Mucosa of descending colon (tissue), 3 donors: ENCODE measurements around the gene PDGFA. TPM values are rescaled to one million over a fixed set of nuclear protein-coding genes. Genes with fewer than 3 reads are reported as not detected.
A peak's percentile ranks its signal among the peaks of the same experiment; 100 is the strongest.

Source experiments
- ATAC-seq: fragments of 200-7000 bp; cut with Tn5 transposase; one replicate; pipeline ENCODE4 v1.9.1; 2020; ENCODE audit warnings: mild to moderate bottlenecking, moderate library complexity
- DNase-seq, 3 donors: peaks; one replicate each; pipeline ENCODE4 v3.0.0-alpha.2; 2020
- H3K36me3 ChIP-seq: fragments of 200-600 bp; one replicate; pipeline ENCODE4 v1.8.0; 2021; ENCODE audit warnings: low read depth, mild to moderate bottlenecking
- H3K4me1 ChIP-seq: fragments of 200-600 bp; one replicate; pipeline ENCODE4 v1.8.0; 2021; ENCODE audit warnings: low read depth, mild to moderate bottlenecking
- H3K4me3 ChIP-seq: fragments of 200-600 bp; one replicate; pipeline ENCODE4 v1.8.0; 2021; ENCODE audit warnings: mild to moderate bottlenecking
- H3K9me3 ChIP-seq: fragments of 200-600 bp; one replicate; pipeline ENCODE4 v1.8.0; 2021; ENCODE audit warnings: mild to moderate bottlenecking
- CTCF ChIP-seq: fragments of 200-600 bp; IDR thresholded peaks from one replicate; pipeline ENCODE4 v1.8.0; 2022; ENCODE audit warnings: antibody characterized with exemption, mild to moderate bottlenecking
- intact Hi-C, 2 donors: fragments of 100-400 bp; cut with DNase I in 1 of 2; cut with micrococcal nuclease in 1 of 2; formaldehyde crosslinking; loops; one replicate each; pipeline versions ENCODE4 v1.11.0 to v1.11.1; 2022; cut with DNase I, micrococcal nuclease
- total RNA-seq, 3 donors: library from RNA; stranded (reverse); fragmentation: NEBNext Ultra II Directional in 2 of 3; extraction: Animal tissue kit (Norgen Biotek cat#: 25700) in 2 of 3; gene quantifications; one replicate each; pipeline versions ENCODE4 v1.2.1 to v1.2.4, GENCODE V29; 2021 to 2023
- donor health status: DM: no; HTN: no; CAD: no; lungs with moderate emphysema.
- donor health status: DM: no; HTN: no; CAD: no.
- donor health status: DM: no; HTN: yes; CAD: no.

Gene PDGFA
- total RNA-seq, 3 donors from 2014 or later: 52.7 to 63.0 (median 57.5) TPM

GRCh38 chr7:520503-521161 is 986 bp upstream of the PDGFA start:
- intact Hi-C loops: no loop called here

GRCh38 chr7:518630-519483 is 789 bp downstream of the PDGFA start:
- TF ChIP-seq CTCF: no peak
- Histone ChIP-seq H3K4me1 (peaks cover 36% of the 10 kb centered on the region), H3K36me3 (no peaks in the 10 kb centered on the region), H3K4me3 (peak overlapping the region; percentile 54), H3K9me3 (no peaks in the 10 kb centered on the region)
- intact Hi-C loops: no loop called here
- peak; percentile 88 to 92 (median 90) for DNase-seq
- ATAC-seq: peak; percentile 70

More at GRCh38 chr7:520503-521161, 986 bp upstream of the PDGFA start:
- DNase-seq (peak in 1 of 3 donors; percentile 68), ATAC-seq (peak; percentile 4)
- Histone ChIP-seq H3K36me3 (no peaks in the 10 kb centered on the region), H3K4me3 (no peak overlapping the region), H3K9me3 (no peaks in the 10 kb centered on the region), H3K4me1 (peaks cover 33% of the 10 kb centered on the region)
- no peak for TF ChIP-seq CTCF

GRCh38 chr7:517774-518629 is 1.6 kb downstream of the PDGFA start:
- Histone ChIP-seq H3K9me3 (no peaks in the 10 kb centered on the region), H3K36me3 (no peaks in the 10 kb centered on the region), H3K4me1 (peaks cover 44% of the 10 kb centered on the region), H3K4me3 (peak overlapping the region; percentile 54)
- peak; percentile 77 to 82 (median 79) for DNase-seq
- intact Hi-C loops: no loop called here
- no peak for TF ChIP-seq CTCF
- ATAC-seq: peak; percentile 43

GRCh38 chr7:516606-517456 is 2.8 kb downstream of the PDGFA start:
- ATAC-seq (peak; percentile 43), DNase-seq (peak; percentile 78 to 83 (median 79))
- intact Hi-C loops: no loop called here
- H3K4me3 ChIP-seq: peak overlapping the region; percentile 54
- no peak for TF ChIP-seq CTCF
- H3K36me3 ChIP-seq: no peaks in the 10 kb centered on the region
- no peaks in the 10 kb centered on the region for H3K9me3 ChIP-seq
- peaks cover 45% of the 10 kb centered on the region for H3K4me1 ChIP-seq

- DNase-seq (no peak), ATAC-seq (no peak)
- intact Hi-C loops: no loop called here
- Histone ChIP-seq H3K4me1 (peaks cover 41% of the 10 kb centered on the region), H3K9me3 (no peaks in the 10 kb centered on the region), H3K36me3 (no peaks in the 10 kb centered on the region), H3K4me3 (no peak overlapping the region)
- TF ChIP-seq CTCF: no peak
Observed at GRCh38 chr7:516216-516605, 3.4 kb downstream of the PDGFA start.
